ENCODE results near the gene FOSL2. TPM values are rescaled to one million over a fixed set of nuclear protein-coding genes. Genes with fewer than 3 reads are reported as not detected.

The FOSL2 gene
- total RNA-seq, 1 experiment from 2014 or later = 93.2 TPM

- DNase-seq (ENCODE audit: low read depth) = peak; percentile 36
These were observed 37.0 kb upstream of the FOSL2 start for GRCh38 chr2:28355521-28356094.

DNA sequence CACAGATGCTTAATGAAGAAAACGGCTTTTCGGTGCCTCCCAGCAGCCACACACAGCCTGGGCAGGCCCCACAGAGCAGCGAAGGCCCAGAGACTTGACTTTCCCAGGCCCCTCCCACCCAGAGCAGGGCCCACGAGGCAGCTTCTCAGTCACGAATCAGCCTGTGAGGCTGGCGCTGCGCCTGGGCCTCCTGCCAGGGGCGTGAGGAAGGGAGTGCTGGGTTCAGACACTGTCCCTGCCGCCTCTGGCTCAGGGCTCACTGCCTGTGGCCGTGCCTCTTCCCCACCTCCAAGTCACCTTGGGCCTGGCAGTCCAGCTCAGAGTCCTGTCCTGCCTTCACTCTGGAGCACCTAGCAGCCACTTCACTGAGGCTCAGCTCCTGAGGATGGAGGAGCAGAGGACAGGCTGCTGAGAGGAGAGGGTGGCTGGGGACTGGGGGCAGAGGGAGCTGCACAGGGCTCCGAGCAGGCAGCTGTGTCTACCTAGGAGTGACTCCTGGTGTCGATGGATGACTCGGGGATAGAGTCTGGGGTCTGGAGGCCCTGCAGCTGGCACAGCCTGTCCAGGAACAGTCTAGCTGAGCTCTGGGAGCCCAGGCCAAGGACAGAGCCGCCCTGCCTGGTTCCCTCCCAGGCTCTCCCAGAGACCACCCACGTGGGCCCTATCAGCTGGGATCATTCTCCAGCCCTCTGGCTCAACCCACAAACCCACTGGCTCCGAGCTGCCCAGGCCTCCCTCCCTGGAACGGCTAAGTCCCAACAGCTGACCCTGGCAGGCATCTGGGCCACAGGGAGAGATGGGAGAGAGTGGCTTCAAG, 36.4 kb upstream of the FOSL2 start:
- in situ Hi-C loops (cut with HindIII; ENCODE audit: low pct_unique_long_range_greater_than_20kb, low sequenced_read_pairs) = no loop called here
- DNase-seq (ENCODE audit: low read depth) = peak; percentile 55

More at GRCh38 chr2:28355521-28356094, 37.0 kb upstream of the FOSL2 start:
- in situ Hi-C loops (cut with HindIII; ENCODE audit: low pct_unique_long_range_greater_than_20kb, low sequenced_read_pairs) = no loop called here

DNA sequence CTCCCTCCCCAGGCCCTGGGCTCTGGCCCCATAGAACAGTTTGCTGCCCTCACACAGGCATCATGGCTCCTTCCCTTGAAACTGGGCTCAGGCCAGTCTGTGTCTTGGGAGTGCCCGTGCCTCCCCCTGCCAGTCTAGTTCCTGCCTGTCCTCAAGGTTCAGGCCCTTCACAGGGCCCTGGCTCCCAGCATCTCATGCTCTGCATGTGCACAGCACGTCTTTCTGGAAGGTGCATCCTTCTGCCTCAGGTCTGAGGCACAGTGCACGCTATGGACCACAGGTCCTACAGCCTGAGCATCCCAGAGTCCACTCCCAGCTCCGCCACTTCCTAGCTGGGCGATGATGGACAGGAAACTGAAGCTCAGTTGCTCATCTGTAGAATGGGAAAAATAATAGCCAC, 35.6 kb upstream of the FOSL2 start:
- in situ Hi-C loops (cut with HindIII; ENCODE audit: low pct_unique_long_range_greater_than_20kb, low sequenced_read_pairs) = no loop called here
- no peak for DNase-seq (ENCODE audit: low read depth)

DNA sequence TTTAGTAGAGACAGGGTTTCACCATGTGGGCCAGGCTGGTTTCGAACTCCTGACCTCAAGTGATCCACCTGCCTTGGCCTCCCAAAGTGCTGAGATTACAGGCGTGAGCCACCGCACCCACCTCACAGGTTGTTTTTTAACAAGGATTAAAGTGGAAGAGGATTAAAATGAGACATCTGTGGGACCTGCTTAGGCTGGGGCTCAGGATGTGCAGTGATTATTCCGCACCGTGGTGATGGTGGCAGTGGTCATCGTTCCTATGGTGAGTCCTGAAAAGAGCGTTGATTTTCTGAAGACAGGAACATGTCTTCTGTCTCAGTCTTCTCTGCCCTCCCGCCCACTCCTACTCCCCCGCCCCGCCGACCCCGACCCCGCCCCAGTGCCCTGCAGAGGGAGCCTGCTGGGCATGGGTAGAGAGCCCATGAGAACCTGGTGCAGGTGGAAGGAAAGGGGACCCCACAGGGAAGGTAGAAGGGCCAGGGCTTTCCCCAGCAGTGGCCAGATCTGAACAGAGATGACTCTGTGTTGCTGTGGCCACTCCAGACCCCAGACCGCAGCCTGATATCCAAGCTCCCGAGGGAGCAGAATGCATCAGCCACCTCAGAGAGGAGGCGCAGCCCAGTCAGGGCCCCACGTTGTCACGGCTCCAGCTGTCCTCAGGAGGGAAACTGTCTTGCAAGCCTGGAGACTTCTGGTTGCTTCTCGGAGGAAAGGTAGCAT, 34.5 kb upstream of the FOSL2 start:
- in situ Hi-C loops (cut with HindIII; ENCODE audit: low pct_unique_long_range_greater_than_20kb, low sequenced_read_pairs) = no loop called here
- no peak for DNase-seq (ENCODE audit: low read depth)

GRCh38 chr2:28358668-28359201, 33.9 kb upstream of the FOSL2 start:
- in situ Hi-C loops (cut with HindIII; ENCODE audit: low pct_unique_long_range_greater_than_20kb, low sequenced_read_pairs) = no loop called here
- DNase-seq (ENCODE audit: low read depth) = no peak

GRCh38 chr2:28359222-28360057, 33.2 kb upstream of the FOSL2 start:
- in situ Hi-C loops (cut with HindIII; ENCODE audit: low pct_unique_long_range_greater_than_20kb, low sequenced_read_pairs) = no loop called here

GRCh38 chr2:28360058-28360717, 32.5 kb upstream of the FOSL2 start:
- in situ Hi-C loops (cut with HindIII; ENCODE audit: low pct_unique_long_range_greater_than_20kb, low sequenced_read_pairs) = no loop called here
- DNase-seq (ENCODE audit: low read depth) = no peak

More at GRCh38 chr2:28359222-28360057, 33.2 kb upstream of the FOSL2 start:
- DNase-seq (ENCODE audit: low read depth) = peak; percentile 78

- DNase-seq (ENCODE audit: low read depth) = peak; percentile 93
These were observed 31.9 kb upstream of the FOSL2 start for GRCh38 chr2:28360718-28361293.

GRCh38 chr2:28361991-28362710, 30.5 kb upstream of the FOSL2 start:
- no peak for DNase-seq (ENCODE audit: low read depth)
- in situ Hi-C loops (cut with HindIII; ENCODE audit: low pct_unique_long_range_greater_than_20kb, low sequenced_read_pairs) = no loop called here

More at GRCh38 chr2:28360718-28361293, 31.9 kb upstream of the FOSL2 start:
- in situ Hi-C loops (cut with HindIII; ENCODE audit: low pct_unique_long_range_greater_than_20kb, low sequenced_read_pairs) = no loop called here

GRCh38 chr2:28362991-28363521, 29.6 kb upstream of the FOSL2 start:
- in situ Hi-C loops (cut with HindIII; ENCODE audit: low pct_unique_long_range_greater_than_20kb, low sequenced_read_pairs) = no loop called here
- no peak for DNase-seq (ENCODE audit: low read depth)

GRCh38 chr2:28363686-28364280, 28.9 kb upstream of the FOSL2 start:
- in situ Hi-C loops (cut with HindIII; ENCODE audit: low pct_unique_long_range_greater_than_20kb, low sequenced_read_pairs) = no loop called here
- DNase-seq (ENCODE audit: low read depth) = no peak

DNA sequence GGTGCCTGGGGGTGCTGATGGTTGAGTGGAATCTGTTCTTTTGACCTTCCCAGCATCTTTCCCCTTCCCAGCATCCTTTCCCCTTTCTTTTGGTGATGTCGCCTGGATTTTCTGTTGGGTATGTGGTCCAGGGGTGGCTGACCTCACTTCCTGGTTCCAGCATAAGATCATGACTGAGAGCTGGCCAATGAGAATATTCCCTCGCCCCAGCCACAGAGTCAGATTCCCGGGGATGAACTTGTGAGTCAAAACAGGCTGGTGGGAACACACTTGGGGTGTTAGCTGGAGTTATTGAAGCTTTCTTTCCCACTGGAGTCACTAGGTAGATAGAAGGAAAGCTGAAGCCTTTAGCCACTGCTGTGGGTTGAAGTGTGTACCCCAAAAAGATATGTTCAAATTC, 28.0 kb upstream of the FOSL2 start:
- in situ Hi-C loops (cut with HindIII; ENCODE audit: low pct_unique_long_range_greater_than_20kb, low sequenced_read_pairs) = no loop called here
- DNase-seq (ENCODE audit: low read depth) = no peak

DNA sequence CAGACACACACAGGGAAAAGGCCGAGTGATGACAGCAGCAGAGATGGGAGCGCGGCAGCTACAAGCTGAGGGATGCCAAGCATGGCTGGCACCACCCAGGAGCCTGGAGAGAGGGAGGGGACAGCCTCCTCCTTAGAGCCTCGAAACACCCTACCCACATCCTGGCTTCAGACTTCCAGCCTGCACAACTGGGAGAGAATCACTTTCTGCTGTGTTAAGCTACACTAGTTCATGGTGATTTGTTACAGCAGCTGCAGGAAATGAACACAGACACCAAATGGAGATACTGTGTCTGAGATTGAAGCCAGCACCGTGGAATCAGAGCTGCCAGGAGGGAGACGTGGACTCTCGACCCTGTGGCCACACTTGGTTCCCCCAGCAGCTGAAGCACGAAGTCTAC, 27.5 kb upstream of the FOSL2 start:
- in situ Hi-C loops (cut with HindIII; ENCODE audit: low pct_unique_long_range_greater_than_20kb, low sequenced_read_pairs) = no loop called here
- DNase-seq (ENCODE audit: low read depth) = no peak

GRCh38 chr2:28366149-28366495, 26.5 kb upstream of the FOSL2 start:
- DNase-seq (ENCODE audit: low read depth) = no peak
- in situ Hi-C loops (cut with HindIII; ENCODE audit: low pct_unique_long_range_greater_than_20kb, low sequenced_read_pairs) = no loop called here

- in situ Hi-C loops (cut with HindIII; ENCODE audit: low pct_unique_long_range_greater_than_20kb, low sequenced_read_pairs) = no loop called here
- DNase-seq (ENCODE audit: low read depth) = peak; percentile 23
These were observed 26.0 kb upstream of the FOSL2 start for GRCh38 chr2:28366496-28367282.

Measured in Caki2 (cell line).